ENCODE measurements around the gene UBXN7. TPM values are rescaled to one million over a fixed set of nuclear protein-coding genes. Genes with fewer than 3 reads are reported as not detected.
A peak's percentile ranks its signal among the peaks of the same experiment; 100 is the strongest.

Gene UBXN7
- total RNA-seq, 1 experiment from 2014 or later: 99.6 TPM

- TF ChIP-seq ZNF425 (CRISPR knock-in tag; conservative IDR thresholded peaks at IDR 0.05) (no peak), TP53 (CRISPR knock-in tag; IDR thresholded peaks at IDR 0.05) (no peak), IRF1 (CRISPR knock-in tag; IDR thresholded peaks at IDR 0.05) (no peak), FOXK1 (CRISPR knock-in tag; IDR thresholded peaks at IDR 0.05) (no peak), ATF3 (CRISPR knock-in tag; conservative IDR thresholded peaks at IDR 0.05) (no peak), SP1 (CRISPR knock-in tag; conservative IDR thresholded peaks at IDR 0.05) (no peak), ATF1 (CRISPR knock-in tag; IDR thresholded peaks at IDR 0.05) (no peak)
Observed at GRCh38 chr3:196320137-196320536, 112.1 kb downstream of the UBXN7 start (continued).

- DNase-seq (ENCODE audit: low spot score): peak; percentile 87
- ChIA-PET POLR2A (interaction anchor here (0.5 to 1.5 kb wide), 3 partner anchors 37 to 114 kb away, joined by 3 to 4 read pairs (median 4); partner anchors contain the start of gene UBXN7), CTCF (interaction anchor here (0.6 to 1.1 kb wide), 3 partner anchors 64 to 245 kb away, joined by 3 to 6 read pairs (median 3); no protein-coding TSS in a partner anchor)
- no peaks in the 10 kb centered on the region for H3K27me3 Mint-ChIP-seq (ENCODE audit: low read depth)
- H3K27ac Mint-ChIP-seq: peak within 1 kb of the TSS; percentile 91
- H3K36me3 Mint-ChIP-seq: no peaks in the 10 kb centered on the region
- no peaks in the 10 kb centered on the region for H3K9me3 Mint-ChIP-seq
- peaks cover 5% of the 10 kb centered on the region for H3K4me1 Mint-ChIP-seq
- H3K4me3 Mint-ChIP-seq: peak within 1 kb of the TSS; percentile 90
- ATAC-seq: peak; percentile 89
- TF ChIP-seq ZNF281 (CRISPR knock-in tag; IDR thresholded peaks at IDR 0.05) (no peak), CTCF (IDR thresholded peaks at IDR 0.05) (no peak), FOXJ3 (CRISPR knock-in tag; IDR thresholded peaks at IDR 0.05; ENCODE audit: borderline replicate concordance) (no peak), HMGXB4 (CRISPR knock-in tag; IDR thresholded peaks at IDR 0.05) (peak; percentile 89), IRF1 (CRISPR knock-in tag; IDR thresholded peaks at IDR 0.05) (peak; percentile 43; the same call in 1 of the 2 replicates), MXD4 (CRISPR knock-in tag; IDR thresholded peaks at IDR 0.05; ENCODE audit: borderline replicate concordance) (no peak), E2F1 (CRISPR knock-in tag; IDR thresholded peaks at IDR 0.05) (no peak), NR1H2 (CRISPR knock-in tag; IDR thresholded peaks at IDR 0.05) (no peak), PREB (CRISPR knock-in tag; IDR thresholded peaks at IDR 0.05; ENCODE audit: borderline replicate concordance) (no peak), E2F4 (CRISPR knock-in tag; IDR thresholded peaks at IDR 0.05; ENCODE audit: borderline replicate concordance, low read depth) (peak; percentile 85), ETV6 (CRISPR knock-in tag; IDR thresholded peaks at IDR 0.05) (peak; percentile 62; the same call in 1 of the 2 replicates), E2F5 (CRISPR knock-in tag; IDR thresholded peaks at IDR 0.05) (peak; percentile 83), ATF1 (CRISPR knock-in tag; IDR thresholded peaks at IDR 0.05) (no peak)
Observed at GRCh38 chr3:196317687-196318467, 114.3 kb downstream of the UBXN7 start, which contains the start of gene DYNLT2B. TSS of gene DYNLT2B (minus strand) at chr3:196318240. CDS start at chr3:196318152, 88 bp downstream.
